SK-N-MC (cell line): ENCODE measurements around the gene DENND1B.

Source experiments
- EZH2 ChIP-seq: fragments of 200-600 bp; sonication (generic); IDR thresholded peaks from one replicate; pipeline ENCODE4 v1.6.1; 2017; ENCODE audit warnings: antibody characterized with exemption
- POLR2AphosphoS5 ChIP-seq: IDR thresholded peaks from 2 replicates; pipeline ENCODE4 v1.6.1; 2012; ENCODE audit warnings: mild to moderate bottlenecking, low read depth, low read length, borderline replicate concordance

DNA sequence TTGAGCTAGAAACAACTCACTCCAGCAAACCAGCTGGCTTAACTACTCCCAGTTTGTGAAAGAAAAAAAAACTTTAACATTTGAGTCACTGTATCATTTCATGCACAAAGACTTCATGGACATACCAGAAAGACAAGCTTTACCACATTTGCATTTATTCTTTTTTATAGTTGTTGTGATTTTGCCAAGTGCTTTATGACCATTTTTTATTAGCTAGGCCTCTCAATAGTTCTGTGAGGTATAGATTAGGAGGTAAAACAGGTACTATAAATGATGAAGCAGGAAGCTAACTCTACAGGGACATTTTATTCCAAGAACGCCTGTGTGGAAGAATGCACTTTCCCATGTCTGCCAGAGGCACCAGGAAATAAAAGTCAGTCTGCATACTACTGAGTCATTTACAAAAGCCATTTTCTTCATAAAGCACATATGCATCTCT, 8.2 kb upstream of the DENND1B start:
- no peak for TF ChIP-seq EZH2
- TF ChIP-seq POLR2AphosphoS5, result no peak
